ENCODE data around the gene ELK3. TPM values are rescaled to one million over a fixed set of nuclear protein-coding genes. Genes with fewer than 3 reads are reported as not detected.
A peak's percentile ranks its signal among the peaks of the same experiment; 100 is the strongest.

ELK3 gene
- total and polyA plus RNA-seq, 9 of the 15 experiments (the other 6 are each of a cell fraction or from before 2014, with no cell fraction given), result 1.5 to 5.5 (median 2.9) TPM

DNA sequence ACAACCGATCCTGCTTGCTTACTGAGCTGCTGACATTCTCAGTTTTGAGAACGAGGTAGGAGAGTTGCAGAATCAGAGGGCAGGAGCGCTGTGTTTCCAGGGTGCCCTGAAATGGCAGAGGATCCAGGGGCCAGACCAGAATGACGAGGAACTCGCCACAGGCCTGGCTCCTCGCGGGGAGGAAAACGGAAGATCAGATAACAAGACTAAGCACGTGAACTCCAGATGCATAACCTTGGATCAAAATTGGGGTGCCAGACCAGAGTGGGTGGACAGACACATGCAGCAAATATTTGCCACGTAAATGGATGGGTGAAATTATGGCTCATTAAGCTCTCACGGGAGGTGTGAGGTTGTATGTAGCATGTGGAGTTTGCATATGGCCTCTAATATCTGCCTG is 46.5 kb downstream of the ELK3 start:
- POLR2A ChIA-PET, result interaction anchor here (1.6 kb wide), 1 partner anchor 11 kb away, joined by 3 read pairs; no protein-coding TSS in a partner anchor
- CTCF ChIA-PET (ENCODE audit: low intra/inter-chr PET ratio), result no interaction called here
- Histone ChIP-seq H4K20me1 (replicated peaks; ENCODE audit: control insufficient read depth, insufficient read depth, low read length) (no peaks in the 10 kb centered on the region), H3K4me3 (no peak overlapping the region), H3K27ac (ENCODE audit: extremely low read depth, low read depth, low read length) (no peak overlapping the region), H3K4me2 (ENCODE audit: insufficient read depth, low read length) (no peak overlapping the region), H3K79me2 (ENCODE audit: control insufficient read depth, insufficient read depth, low read length) (no peaks in the 10 kb centered on the region), H3K27me3 (ENCODE audit: control insufficient read depth in 2 of 2, insufficient read depth in 2 of 2, low read length in 2 of 2) (no peaks in the 10 kb centered on the region; a peak in 1 of 5 replicates), H3K9me1 (ENCODE audit: control insufficient read depth, insufficient read depth, low read length) (no peaks in the 10 kb centered on the region), H3K36me3 (ENCODE audit: control insufficient read depth, insufficient read depth, low read length) (no peaks in the 10 kb centered on the region), H3K9ac (ENCODE audit: insufficient read depth in 1 of 2, low read depth in 2 of 2, low read length in 2 of 2) (peak overlapping the region in 1 of 2 experiments; percentile 53; a peak in 1 of 4 replicates), H3K9me3 (replicated peaks; ENCODE audit: control insufficient read depth, insufficient read depth, low read depth, low read length) (no peaks in the 10 kb centered on the region), H2AFZ (ENCODE audit: low read depth, low read length) (no peak overlapping the region), H3K4me1 (replicated peaks in 1 of 2; ENCODE audit: control insufficient read depth in 2 of 2, insufficient read depth in 2 of 2, low read length in 2 of 2) (peaks cover 11 to 17% of the 10 kb centered on the region in 2 experiments; a peak in 4 of 5 replicates)
- DNase-seq (ENCODE audit: extremely low read depth in 1 of 4, low spot score in 3 of 4) (no peak), ATAC-seq (no peak), FAIRE-seq (peak; percentile 11)
- WGBS (ENCODE audit: insufficient coverage, low coverage, missing lambda C conversion rate), result 27% methylated on average over 11 of the region's 11 CpGs
- intact Hi-C loops (cut with micrococcal nuclease) (no loop called here), in situ Hi-C loops (cut with MboI) (no loop called here)
- BruUV-seq (replicated peaks), result no TSS peak
- TF ChIP-seq ZNF644 (tag; IDR thresholded peaks at IDR 0.05; ENCODE audit: low read depth) (no peak), BRCA1 (IDR thresholded peaks at IDR 0.05) (no peak), BRCA1 (CRISPR knock-in tag; IDR thresholded peaks at IDR 0.05) (no peak), MGA (IDR thresholded peaks at IDR 0.05) (peak; percentile 26; the same call in 1 of the 2 replicates), NUFIP1 (IDR thresholded peaks at IDR 0.05; ENCODE audit: partially characterized antibody) (no peak), ZNF217 (CRISPR knock-in tag; IDR thresholded peaks at IDR 0.05) (no peak), BHLHE40 (IDR thresholded peaks at IDR 0.05; ENCODE audit: low read length) (peak; percentile 83)
- TF ChIP-seq, protein P1, sequence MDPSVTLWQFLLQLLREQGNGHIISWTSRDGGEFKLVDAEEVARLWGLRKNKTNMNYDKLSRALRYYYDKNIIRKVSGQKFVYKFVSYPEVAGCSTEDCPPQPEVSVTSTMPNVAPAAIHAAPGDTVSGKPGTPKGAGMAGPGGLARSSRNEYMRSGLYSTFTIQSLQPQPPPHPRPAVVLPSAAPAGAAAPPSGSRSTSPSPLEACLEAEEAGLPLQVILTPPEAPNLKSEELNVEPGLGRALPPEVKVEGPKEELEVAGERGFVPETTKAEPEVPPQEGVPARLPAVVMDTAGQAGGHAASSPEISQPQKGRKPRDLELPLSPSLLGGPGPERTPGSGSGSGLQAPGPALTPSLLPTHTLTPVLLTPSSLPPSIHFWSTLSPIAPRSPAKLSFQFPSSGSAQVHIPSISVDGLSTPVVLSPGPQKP (CRISPR knock-in tag; IDR thresholded peaks at IDR 0.05), result no peak
- TF ChIP-seq, protein P2, sequence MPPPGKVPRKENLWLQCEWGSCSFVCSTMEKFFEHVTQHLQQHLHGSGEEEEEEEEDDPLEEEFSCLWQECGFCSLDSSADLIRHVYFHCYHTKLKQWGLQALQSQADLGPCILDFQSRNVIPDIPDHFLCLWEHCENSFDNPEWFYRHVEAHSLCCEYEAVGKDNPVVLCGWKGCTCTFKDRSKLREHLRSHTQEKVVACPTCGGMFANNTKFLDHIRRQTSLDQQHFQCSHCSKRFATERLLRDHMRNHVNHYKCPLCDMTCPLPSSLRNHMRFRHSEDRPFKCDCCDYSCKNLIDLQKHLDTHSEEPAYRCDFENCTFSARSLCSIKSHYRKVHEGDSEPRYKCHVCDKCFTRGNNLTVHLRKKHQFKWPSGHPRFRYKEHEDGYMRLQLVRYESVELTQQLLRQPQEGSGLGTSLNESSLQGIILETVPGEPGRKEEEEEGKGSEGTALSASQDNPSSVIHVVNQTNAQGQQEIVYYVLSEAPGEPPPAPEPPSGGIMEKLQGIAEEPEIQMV (tag; conservative IDR thresholded peaks at IDR 0.05; ENCODE audit: low read depth), result no peak
